ENCODE results near the gene PRICKLE4. TPM values are rescaled to one million over a fixed set of nuclear protein-coding genes. Genes with fewer than 3 reads are reported as not detected.

PRICKLE4 gene
- total and polyA plus RNA-seq, 2 of the 4 experiments (the other 2 are of a cell fraction) = 0.72 TPM; not detected in 1

DNA sequence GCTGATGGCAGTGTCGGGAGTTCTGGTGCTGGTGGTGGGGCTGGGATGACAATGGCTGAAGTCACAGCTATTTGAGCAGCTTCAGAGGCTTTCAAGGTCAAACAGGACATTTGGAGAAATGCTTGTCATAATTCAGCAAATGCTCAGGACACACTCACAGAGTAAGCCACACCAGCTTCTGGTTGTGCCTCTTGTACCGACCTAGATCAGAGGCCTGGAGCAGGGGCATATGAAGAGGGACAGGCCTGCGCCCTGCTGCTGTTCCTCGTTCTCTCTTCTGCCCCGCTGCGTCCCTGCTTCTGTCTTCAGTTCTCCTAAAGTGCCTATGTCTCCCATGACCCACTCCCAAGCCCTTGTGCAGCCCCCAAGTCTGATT, 32.5 kb upstream of the PRICKLE4 start:
- POLR2A ChIA-PET (ENCODE audit: unreplicated experiment) = no interaction called here
- no peak overlapping the region for H3K23ac ChIP-seq (ENCODE audit: low read depth, low read length)
- H3K79me1 ChIP-seq (ENCODE audit: low read depth in 1 of 2, low read length in 2 of 2) = no peaks in the 10 kb centered on the region
- in situ Hi-C loops (cut with MboI; ENCODE audit: low sequenced_read_pairs) = no loop called here
- H3K27ac ChIP-seq (ENCODE audit: insufficient read depth, low read length) = no peak overlapping the region
- no peak overlapping the region for H2BK15ac ChIP-seq (ENCODE audit: low read depth, low read length)
- dilution Hi-C loops (cut with HindIII; ENCODE audit: low sequenced_read_pairs, unreplicated experiment) = no loop called here
- CTCF ChIA-PET = no interaction called here
- peaks cover 13% of the 10 kb centered on the region for H3K27me3 ChIP-seq (ENCODE audit: control insufficient read depth, insufficient read depth, low read length)
- H3K18ac ChIP-seq (ENCODE audit: low read depth, low read length) = no peak overlapping the region
- no peak overlapping the region for H3K4me3 ChIP-seq (ENCODE audit: insufficient read depth, low read depth, low read length)
- 85% methylated on average over 4 of the region's 6 CpGs; no CpG with 5 or more reads in 1 of the 2 experiments for WGBS, 2 experiments (ENCODE audit: extremely low coverage in 2 of 2, insufficient read length in 1 of 2)
- no peaks in the 10 kb centered on the region for H3K9me1 ChIP-seq (ENCODE audit: insufficient read depth, low read length)
- H3K56ac ChIP-seq (ENCODE audit: extremely low read depth, insufficient read depth, low read length) = no peak overlapping the region
- H3K9me3 ChIP-seq (ENCODE audit: control insufficient read depth, insufficient read depth, low read length) = no peaks in the 10 kb centered on the region
- ATAC-seq (ENCODE audit: low read depth) (no peak), DNase-seq (no peak)
- H2AFZ ChIP-seq (replicated peaks; ENCODE audit: low read length, poor library complexity) = no peak overlapping the region
- H3K9ac ChIP-seq (ENCODE audit: low read depth, low read length) = no peak overlapping the region
- H2BK20ac ChIP-seq (ENCODE audit: low read depth, low read length) = no peak overlapping the region
- no peak overlapping the region for H4K91ac ChIP-seq (ENCODE audit: insufficient read depth, low read depth, low read length)
- H4K20me1 ChIP-seq (ENCODE audit: insufficient read depth, low read length) = no peaks in the 10 kb centered on the region
- no peak overlapping the region for H3K4ac ChIP-seq (ENCODE audit: low read depth, low read length)
- H2BK5ac ChIP-seq (ENCODE audit: low read depth, low read length, poor library complexity, severe bottlenecking) = no peak overlapping the region
- no peak overlapping the region for H2AK9ac ChIP-seq (replicated peaks; ENCODE audit: low read depth, low read length, poor library complexity)
- H2AK5ac ChIP-seq (ENCODE audit: low read depth, low read length) = no peak overlapping the region
- H4K5ac ChIP-seq (ENCODE audit: low read depth, low read length) = no peak overlapping the region
- intact Hi-C loops (cut with micrococcal nuclease) = no loop called here
- no peak overlapping the region for H2BK120ac ChIP-seq (ENCODE audit: low read depth, low read length)
- H4K8ac ChIP-seq (ENCODE audit: low read depth in 2 of 2, low read length in 2 of 2) = no peak overlapping the region
- H3K4me1 ChIP-seq (ENCODE audit: control insufficient read depth, insufficient read depth, low read length) = no peaks in the 10 kb centered on the region
- no peak overlapping the region for H3K14ac ChIP-seq (replicated peaks; ENCODE audit: low read depth, low read length)
- H3K4me2 ChIP-seq (ENCODE audit: low read depth, low read length) = no peak overlapping the region
- TF ChIP-seq CHD1 (IDR thresholded peaks at IDR 0.05; ENCODE audit: low read depth, low read length) (no peak), NFE2L2 (IDR thresholded peaks at IDR 0.05; ENCODE audit: low read depth, low read length) (no peak)
- BruUV-seq (replicated peaks) = no TSS peak
- H3K36me3 ChIP-seq (ENCODE audit: control insufficient read depth, insufficient read depth, low read length) = no peaks in the 10 kb centered on the region
